HG03442 (cell line): ENCODE data around the gene KRT39.
"Not testable (repeated sequence)": the region's sequence is repeated elsewhere in the genome, so short reads cannot be mapped to it uniquely, and the experiment has no call there.

Experiments used
- ATAC-seq: cut with Tn5 transposase; IDR thresholded peaks from one replicate; pipeline ENCODE4 v1.9.1; 2021; ENCODE audit warnings: mild to moderate bottlenecking, moderate library complexity; ENCODE audit not compliant: unreplicated experiment

KRT39 gene

GRCh38 chr17:40966848-40967247 is at the start of gene KRT39:
TSS of gene KRT39 (minus strand) at chr17:40966948. CDS start at chr17:40966856, 92 bp downstream.
- no peak for ATAC-seq

GRCh38 chr17:41015454-41015853 is 48.7 kb upstream of the KRT39 start:
- ATAC-seq = no peak

GRCh38 chr17:41013606-41014005 is 46.9 kb upstream of the KRT39 start:
- ATAC-seq = no peak

- ATAC-seq = no peak
These were observed 46.4 kb upstream of the KRT39 start for GRCh38 chr17:41013181-41013580.

- ATAC-seq = no peak
These were observed 45.8 kb upstream of the KRT39 start for GRCh38 chr17:41012326-41013120.

GRCh38 chr17:41010441-41010840 is 43.7 kb upstream of the KRT39 start:
- ATAC-seq = no peak

- no peak for ATAC-seq
These were observed 43.2 kb upstream of the KRT39 start for GRCh38 chr17:41009936-41010335.

GRCh38 chr17:41009301-41009760 is 42.6 kb upstream of the KRT39 start:
- ATAC-seq = no peak

- ATAC-seq = no peak
These were observed 42.1 kb upstream of the KRT39 start, which contains the start of gene KRTAP3-1 for GRCh38 chr17:41008811-41009210. TSS of gene KRTAP3-1 (minus strand) at chr17:41009128. CDS start at chr17:41009074, 54 bp downstream.

- ATAC-seq = no peak
These were observed 37.6 kb upstream of the KRT39 start for GRCh38 chr17:41004397-41004796.

GRCh38 chr17:41003926-41004325 is 37.2 kb upstream of the KRT39 start:
- ATAC-seq = no peak

- no peak for ATAC-seq
These were observed 36.1 kb upstream of the KRT39 start for GRCh38 chr17:41002814-41003213.

GRCh38 chr17:41001795-41002194 is 35.0 kb upstream of the KRT39 start:
- ATAC-seq = no peak

GRCh38 chr17:40999563-40999962 is 32.8 kb upstream of the KRT39 start, which contains the start of gene KRTAP3-2:
TSS of gene KRTAP3-2 (minus strand) at chr17:40999906. CDS start at chr17:40999853, 53 bp downstream.
- not testable (repeated sequence) for ATAC-seq

GRCh38 chr17:40997361-40997760 is 30.6 kb upstream of the KRT39 start:
- no peak for ATAC-seq

- ATAC-seq = no peak
These were observed 30.1 kb upstream of the KRT39 start for GRCh38 chr17:40996829-40997228.

GRCh38 chr17:40995116-40995515 is 28.4 kb upstream of the KRT39 start:
- ATAC-seq = no peak

GRCh38 chr17:40993839-40994238 is 27.1 kb upstream of the KRT39 start, which contains the start of gene KRTAP3-3:
TSS of gene KRTAP3-3 (minus strand) at chr17:40994164. CDS start at chr17:40994097, 67 bp downstream.
- ATAC-seq = no peak

- no peak for ATAC-seq
These were observed 26.3 kb upstream of the KRT39 start for GRCh38 chr17:40993084-40993483.

GRCh38 chr17:40992666-40993065 is 25.9 kb upstream of the KRT39 start:
- no peak for ATAC-seq

- ATAC-seq = no peak
These were observed 20.2 kb upstream of the KRT39 start for GRCh38 chr17:40986920-40987319.

- ATAC-seq = no peak
These were observed 17.5 kb upstream of the KRT39 start, which contains the start of gene KRT40 for GRCh38 chr17:40984226-40984625. TSS of gene KRT40 (minus strand) at chr17:40984326. CDS start at chr17:40984273, 53 bp downstream.
